ENCODE results near the gene IGSF8.

DNA sequence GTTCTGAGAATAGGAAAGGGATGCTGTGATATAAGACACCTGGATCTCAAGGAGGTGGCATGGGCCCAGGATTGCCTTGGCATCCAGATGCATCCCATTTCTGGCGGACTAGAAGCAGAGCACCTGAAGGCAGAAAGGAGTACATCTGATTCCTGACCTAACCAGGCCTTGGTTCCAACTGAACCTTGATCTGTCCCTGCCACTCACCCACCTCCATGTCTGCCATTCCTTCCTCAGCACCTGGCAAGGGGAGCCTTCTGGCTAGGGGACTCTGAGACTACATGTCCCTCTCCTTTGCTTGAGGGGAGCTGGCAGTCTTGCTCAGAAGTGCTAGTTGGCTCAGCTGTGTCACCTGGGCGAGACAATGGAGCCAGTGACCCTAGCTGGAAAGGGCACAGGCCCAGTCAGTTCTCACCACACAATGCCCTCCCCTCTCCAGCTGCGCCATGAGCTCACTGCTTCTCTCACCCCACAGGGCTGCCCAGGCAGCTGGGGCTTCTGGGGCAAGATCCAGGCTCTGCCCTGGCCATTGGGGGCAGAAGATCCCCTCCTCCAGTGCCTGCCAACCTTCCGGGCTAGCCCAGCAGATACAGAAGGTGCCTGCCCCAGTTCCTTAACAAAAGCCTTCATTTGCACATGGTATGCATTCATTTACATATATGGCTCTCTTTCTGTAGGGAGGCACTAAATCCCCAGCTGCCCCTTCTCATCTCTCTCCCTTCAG, 2.9 kb downstream of the IGSF8 start:
- TF ChIP-seq, protein P1, sequence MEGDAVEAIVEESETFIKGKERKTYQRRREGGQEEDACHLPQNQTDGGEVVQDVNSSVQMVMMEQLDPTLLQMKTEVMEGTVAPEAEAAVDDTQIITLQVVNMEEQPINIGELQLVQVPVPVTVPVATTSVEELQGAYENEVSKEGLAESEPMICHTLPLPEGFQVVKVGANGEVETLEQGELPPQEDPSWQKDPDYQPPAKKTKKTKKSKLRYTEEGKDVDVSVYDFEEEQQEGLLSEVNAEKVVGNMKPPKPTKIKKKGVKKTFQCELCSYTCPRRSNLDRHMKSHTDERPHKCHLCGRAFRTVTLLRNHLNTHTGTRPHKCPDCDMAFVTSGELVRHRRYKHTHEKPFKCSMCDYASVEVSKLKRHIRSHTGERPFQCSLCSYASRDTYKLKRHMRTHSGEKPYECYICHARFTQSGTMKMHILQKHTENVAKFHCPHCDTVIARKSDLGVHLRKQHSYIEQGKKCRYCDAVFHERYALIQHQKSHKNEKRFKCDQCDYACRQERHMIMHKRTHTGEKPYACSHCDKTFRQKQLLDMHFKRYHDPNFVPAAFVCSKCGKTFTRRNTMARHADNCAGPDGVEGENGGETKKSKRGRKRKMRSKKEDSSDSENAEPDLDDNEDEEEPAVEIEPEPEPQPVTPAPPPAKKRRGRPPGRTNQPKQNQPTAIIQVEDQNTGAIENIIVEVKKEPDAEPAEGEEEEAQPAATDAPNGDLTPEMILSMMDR (IDR thresholded peaks at IDR 0.05): no peak
- TF ChIP-seq POLR2A (IDR thresholded peaks at IDR 0.05): no peak

Measured in thyroid gland (tissue), 4 donors.